Large intestine (tissue), 3 donors: ENCODE measurements around the gene LIMCH1. TPM values are rescaled to one million over a fixed set of nuclear protein-coding genes. Genes with fewer than 3 reads are reported as not detected.

Experiments used
- DNase-seq, 2 donors: peaks; one replicate each; pipeline versions ENCODE4 v3.0.0 to v3.0.0-alpha.2; 2013
- H3K27ac ChIP-seq: one replicate; pipeline ENCODE4 v1.5.1; 2013; ENCODE audit warnings: low read length
- H3K27me3 ChIP-seq: 2 replicates; pipeline ENCODE4 v1.6.1; 2013; ENCODE audit warnings: low read length; ENCODE audit not compliant: control insufficient read depth, insufficient read depth
- H3K36me3 ChIP-seq: 2 replicates; pipeline ENCODE4 v1.6.1; 2013; ENCODE audit warnings: low read length; ENCODE audit not compliant: control insufficient read depth, insufficient read depth
- H3K4me1 ChIP-seq: one replicate; pipeline ENCODE4 v1.6.1; 2013; ENCODE audit warnings: low read length; ENCODE audit not compliant: control insufficient read depth, insufficient read depth
- H3K4me3 ChIP-seq: one replicate; pipeline ENCODE4 v1.5.1; 2013; ENCODE audit warnings: low read length
- H3K9me3 ChIP-seq: one replicate; pipeline ENCODE4 v1.6.1; 2013; ENCODE audit warnings: mild to moderate bottlenecking, low read depth, low read length, moderate library complexity; ENCODE audit not compliant: control insufficient read depth
- WGBS: methylation state at CpG from one replicate; pipeline ENCODE4 v1.1.5; 2013; ENCODE audit warnings: low lambda C conversion rate; ENCODE audit not compliant: insufficient coverage; 5-methylcytosine and 5-hydroxymethylcytosine counted together
- polyA plus RNA-seq: library from polyadenylated mRNA; unstranded; fragments of 120-200 nt; gene quantifications from one replicate; pipeline ENCODE4 v1.2.1, GENCODE V29; 2013

The LIMCH1 gene
- polyA plus RNA-seq, 1 donor: 18.6 TPM

DNA sequence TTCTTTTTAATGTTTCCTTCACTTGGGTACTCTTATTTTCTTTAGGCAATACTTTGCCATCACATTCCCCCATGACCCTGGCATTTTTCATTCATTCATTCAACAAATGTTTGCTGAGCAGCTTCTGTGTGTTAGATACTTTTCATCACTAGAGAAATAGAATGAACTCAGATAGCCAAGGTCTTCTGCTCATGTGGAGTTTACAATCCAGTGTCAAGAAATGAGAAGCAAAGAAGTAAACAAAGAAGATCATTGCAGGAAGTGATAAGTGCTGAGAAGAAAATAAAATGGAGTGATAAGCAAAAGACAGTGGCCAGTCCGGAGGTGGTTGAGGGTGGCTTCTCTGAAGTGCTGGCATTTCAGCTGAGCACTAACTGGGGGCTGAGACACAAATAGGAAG lies 63.1 kb downstream of the LIMCH1 start:
- no CpG with 5 or more reads among the region's 1 CpG for WGBS

DNA sequence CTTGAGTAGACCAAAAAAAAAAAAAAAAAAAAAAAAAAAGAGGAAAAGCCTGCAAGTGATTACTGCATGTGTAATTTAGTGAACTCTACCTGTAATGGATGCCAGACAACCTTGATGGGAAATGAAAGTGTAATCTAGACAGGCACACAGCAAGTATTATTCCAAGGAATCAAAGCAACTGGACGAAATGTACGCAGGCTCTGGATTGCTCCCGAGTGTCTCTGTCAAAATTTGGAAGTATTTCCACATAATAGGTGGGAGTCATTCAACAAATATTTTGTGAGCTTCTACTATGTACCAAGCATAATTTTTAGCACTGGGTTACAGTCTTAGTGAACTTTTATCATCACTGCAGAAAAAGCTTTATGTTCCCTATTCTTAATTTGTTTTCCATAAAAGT lies 64.2 kb downstream of the LIMCH1 start:
- H3K4me3 ChIP-seq: no peak overlapping the region
- no peaks in the 10 kb centered on the region for H3K27me3 ChIP-seq
- no peak overlapping the region for H3K27ac ChIP-seq
- no peaks in the 10 kb centered on the region for H3K36me3 ChIP-seq
- 80% methylated on average over 1 of the region's 3 CpGs for WGBS
- H3K9me3 ChIP-seq: no peaks in the 10 kb centered on the region
- H3K4me1 ChIP-seq: no peaks in the 10 kb centered on the region
- no peak for DNase-seq

More for the DNA sequence above, 63.1 kb downstream of the LIMCH1 start:
- no peaks in the 10 kb centered on the region for H3K27me3 ChIP-seq
- DNase-seq: no peak
- no peaks in the 10 kb centered on the region for H3K36me3 ChIP-seq
- H3K4me1 ChIP-seq: no peaks in the 10 kb centered on the region
- H3K9me3 ChIP-seq: no peaks in the 10 kb centered on the region
- H3K4me3 ChIP-seq: no peak overlapping the region
- H3K27ac ChIP-seq: no peak overlapping the region

DNA sequence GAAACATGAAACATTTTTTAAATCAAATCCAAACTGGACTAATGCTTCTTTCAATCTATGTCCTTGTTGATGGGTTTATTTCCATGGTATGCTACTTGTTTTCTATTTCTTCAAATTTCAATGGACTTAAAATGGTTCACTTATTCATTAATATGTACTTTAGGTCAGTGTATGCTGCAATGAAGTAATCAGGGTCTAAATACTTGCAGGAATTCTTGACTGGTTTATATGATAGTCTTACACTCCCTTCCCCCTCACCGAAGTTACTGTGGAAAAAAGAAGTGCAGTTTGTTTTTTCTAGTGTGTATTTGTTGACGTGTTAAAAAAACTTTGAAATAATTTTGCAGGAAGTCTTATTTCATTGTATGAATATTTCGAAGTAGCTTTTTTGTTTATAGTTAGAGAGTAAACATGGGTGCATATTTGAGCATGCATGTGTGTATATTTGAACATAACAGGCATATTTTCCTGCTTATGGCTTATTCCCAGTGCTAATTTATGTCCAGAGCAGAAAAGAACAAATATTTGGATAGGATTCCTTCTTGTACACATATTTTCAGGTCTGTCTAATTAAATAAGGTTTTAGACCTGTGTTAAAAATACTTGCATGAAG lies 65.0 kb downstream of the LIMCH1 start:
- H3K36me3 ChIP-seq: no peaks in the 10 kb centered on the region
- no peak for DNase-seq
- no peaks in the 10 kb centered on the region for H3K4me1 ChIP-seq
- H3K4me3 ChIP-seq: no peak overlapping the region
- no peaks in the 10 kb centered on the region for H3K27me3 ChIP-seq
- H3K9me3 ChIP-seq: no peaks in the 10 kb centered on the region
- 40% methylated on average over 1 of the region's 3 CpGs for WGBS
- no peak overlapping the region for H3K27ac ChIP-seq

DNA sequence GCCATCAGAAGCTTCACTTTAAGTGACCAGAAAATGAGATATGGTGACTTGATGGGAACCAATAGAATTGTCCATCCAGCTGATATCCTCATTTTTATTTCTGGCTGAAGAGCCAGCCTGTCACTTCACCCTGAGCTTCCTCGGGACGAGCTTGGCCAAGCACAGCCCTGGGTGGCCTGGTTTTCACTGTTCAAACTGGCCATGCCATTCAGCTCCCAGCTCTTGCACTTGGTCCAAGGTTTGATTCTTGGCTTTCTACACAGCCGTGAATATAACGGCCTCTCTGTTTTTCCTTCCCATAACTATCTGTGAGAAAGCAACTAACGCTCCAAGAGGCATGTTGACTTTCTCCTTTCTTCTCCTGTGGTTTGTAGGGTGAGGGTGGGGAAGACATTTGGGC lies 71.9 kb downstream of the LIMCH1 start:
- no peak for DNase-seq
- Histone ChIP-seq H3K9me3 (no peaks in the 10 kb centered on the region), H3K27me3 (peaks cover 9% of the 10 kb centered on the region), H3K4me1 (no peaks in the 10 kb centered on the region), H3K36me3 (no peaks in the 10 kb centered on the region), H3K4me3 (no peak overlapping the region), H3K27ac (no peak overlapping the region)
- WGBS: no CpG with 5 or more reads among the region's 5 CpGs

DNA sequence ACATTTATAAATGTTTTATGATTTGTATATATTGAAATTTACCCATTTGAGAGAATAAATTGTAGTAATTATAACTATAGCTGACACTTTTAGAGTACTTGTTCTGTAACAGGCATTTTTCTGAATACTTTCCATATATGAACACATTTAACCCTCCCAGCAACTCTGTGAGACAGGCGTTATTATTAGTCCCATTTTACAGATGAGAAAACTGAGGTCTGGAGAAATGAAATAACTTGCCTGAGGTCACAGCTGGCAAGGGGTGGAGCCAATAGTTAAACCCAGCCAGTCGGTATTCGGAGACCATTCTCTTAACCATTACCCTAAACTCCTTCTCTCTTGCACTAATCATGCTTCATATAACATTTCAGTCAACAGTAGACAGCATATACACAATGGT lies 72.5 kb downstream of the LIMCH1 start:
- Histone ChIP-seq H3K9me3 (no peaks in the 10 kb centered on the region), H3K27me3 (peaks cover 9% of the 10 kb centered on the region), H3K36me3 (no peaks in the 10 kb centered on the region), H3K27ac (no peak overlapping the region), H3K4me3 (no peak overlapping the region), H3K4me1 (no peaks in the 10 kb centered on the region)
- no peak for DNase-seq
- 94% methylated on average over 2 of the region's 3 CpGs for WGBS

DNA sequence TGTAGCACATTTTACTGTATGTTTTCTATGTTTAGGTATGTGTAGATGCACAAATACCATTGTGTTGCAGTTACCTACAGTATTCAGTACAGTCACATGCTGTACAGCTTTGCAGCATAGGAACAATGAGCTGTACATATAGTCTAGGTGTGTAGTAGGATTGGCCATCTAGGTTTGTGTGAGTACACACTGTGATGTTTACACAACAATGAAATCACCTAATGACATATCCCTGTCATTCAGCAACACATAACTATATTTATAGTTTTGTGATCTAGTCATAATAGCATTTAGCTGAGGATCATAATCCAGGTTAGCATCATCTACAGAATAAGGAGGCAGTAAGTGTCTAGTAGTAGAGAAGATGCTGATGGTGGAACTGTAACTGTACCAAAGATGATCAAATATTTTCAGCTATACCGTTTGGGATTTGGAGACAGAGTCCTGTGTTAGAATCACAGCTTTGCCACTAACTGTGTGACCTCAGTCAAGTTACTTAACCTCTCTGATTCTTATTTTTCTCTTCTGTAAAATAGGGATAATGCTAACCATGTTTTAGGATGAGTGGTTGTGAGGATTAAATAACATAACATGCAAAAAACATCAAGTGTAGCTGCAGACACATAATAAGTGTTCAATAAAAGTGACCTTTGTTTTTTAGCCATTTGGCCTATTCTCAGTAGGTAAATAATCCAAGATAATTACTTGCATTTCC lies 73.3 kb downstream of the LIMCH1 start:
- Histone ChIP-seq H3K4me3 (no peak overlapping the region), H3K36me3 (no peaks in the 10 kb centered on the region), H3K27ac (no peak overlapping the region), H3K4me1 (no peaks in the 10 kb centered on the region), H3K27me3 (peaks cover 9% of the 10 kb centered on the region), H3K9me3 (no peaks in the 10 kb centered on the region)
- no peak for DNase-seq
- WGBS: no CpG with 5 or more reads among the region's 1 CpG

DNA sequence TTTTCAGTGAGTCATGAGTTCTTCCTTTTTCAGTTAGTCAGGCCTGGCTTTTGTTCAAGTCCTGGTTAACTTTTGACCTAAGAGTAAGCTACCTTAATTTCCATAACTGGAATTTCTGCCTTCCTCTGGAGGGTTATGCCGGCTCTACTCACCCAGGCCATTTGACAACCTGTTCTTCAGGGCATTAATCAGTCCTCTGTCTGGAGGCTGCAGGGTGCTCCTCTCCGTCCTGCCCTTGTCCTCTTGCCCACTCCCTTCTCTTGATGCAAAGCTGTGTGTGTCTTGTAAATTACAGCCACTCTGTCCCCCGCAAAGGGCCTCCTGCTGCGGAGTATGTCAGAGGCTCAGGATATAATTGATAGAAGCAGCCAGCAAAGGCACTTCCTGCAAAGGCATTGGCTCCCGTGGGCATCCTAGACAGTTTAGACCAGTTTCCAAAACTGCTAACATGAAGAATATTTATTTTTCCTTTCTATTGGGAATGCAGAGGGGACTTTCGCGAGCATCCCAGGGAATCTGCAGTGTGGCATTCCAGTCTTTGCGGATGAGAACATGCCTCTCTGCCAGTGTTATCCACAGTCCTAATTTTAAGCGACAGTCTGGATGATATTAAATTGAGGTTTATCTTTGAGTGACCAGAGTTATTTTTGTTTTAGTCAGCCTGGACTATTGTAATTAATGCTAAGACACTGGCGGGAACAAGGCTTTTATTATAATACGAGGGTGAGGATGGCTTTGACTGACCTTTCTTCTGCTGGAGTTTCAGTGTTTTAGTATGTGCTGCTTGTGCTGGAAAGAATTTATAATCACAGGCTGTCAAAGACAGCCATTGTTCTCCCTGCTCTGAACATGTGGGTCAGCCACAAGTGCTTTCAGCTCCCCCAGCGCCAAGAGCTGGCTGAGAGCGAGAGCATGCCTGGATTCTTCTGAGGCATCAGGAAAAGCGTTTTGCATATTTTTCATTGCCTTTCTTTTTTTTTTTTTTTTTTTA lies 74.2 kb downstream of the LIMCH1 start:
- peaks cover 9% of the 10 kb centered on the region for H3K27me3 ChIP-seq
- DNase-seq: peak; percentile 15 to 27
- no peaks in the 10 kb centered on the region for H3K9me3 ChIP-seq
- no peaks in the 10 kb centered on the region for H3K36me3 ChIP-seq
- peak overlapping the region; percentile 29 for H3K27ac ChIP-seq
- WGBS: 12% methylated on average over 3 of the region's 14 CpGs
- no peaks in the 10 kb centered on the region for H3K4me1 ChIP-seq
- H3K4me3 ChIP-seq: no peak overlapping the region

DNA sequence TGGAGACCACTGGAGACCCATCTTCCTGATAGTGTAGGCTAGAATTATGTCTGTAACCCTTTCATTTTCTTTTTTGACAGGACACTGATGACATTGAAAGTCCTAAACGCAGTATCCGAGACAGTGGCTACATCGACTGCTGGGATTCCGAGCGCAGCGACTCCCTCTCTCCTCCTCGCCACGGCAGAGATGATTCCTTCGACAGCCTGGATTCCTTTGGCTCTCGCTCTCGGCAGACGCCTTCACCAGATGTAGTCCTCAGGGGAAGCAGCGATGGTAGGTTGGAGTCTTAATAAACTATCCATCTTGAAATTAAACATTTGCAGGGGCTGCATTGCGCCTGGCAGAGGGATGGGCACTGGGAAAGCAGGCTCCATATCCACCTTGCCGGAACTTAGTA lies 75.4 kb downstream of the LIMCH1 start:
- DNase-seq: no peak
- no peaks in the 10 kb centered on the region for H3K4me1 ChIP-seq
- WGBS: no CpG with 5 or more reads among the region's 15 CpGs
- H3K27me3 ChIP-seq: peaks cover 9% of the 10 kb centered on the region
- no peaks in the 10 kb centered on the region for H3K9me3 ChIP-seq
- H3K27ac ChIP-seq: peak overlapping the region; percentile 29
- H3K4me3 ChIP-seq: peak overlapping the region; percentile 9
- H3K36me3 ChIP-seq: no peaks in the 10 kb centered on the region

DNA sequence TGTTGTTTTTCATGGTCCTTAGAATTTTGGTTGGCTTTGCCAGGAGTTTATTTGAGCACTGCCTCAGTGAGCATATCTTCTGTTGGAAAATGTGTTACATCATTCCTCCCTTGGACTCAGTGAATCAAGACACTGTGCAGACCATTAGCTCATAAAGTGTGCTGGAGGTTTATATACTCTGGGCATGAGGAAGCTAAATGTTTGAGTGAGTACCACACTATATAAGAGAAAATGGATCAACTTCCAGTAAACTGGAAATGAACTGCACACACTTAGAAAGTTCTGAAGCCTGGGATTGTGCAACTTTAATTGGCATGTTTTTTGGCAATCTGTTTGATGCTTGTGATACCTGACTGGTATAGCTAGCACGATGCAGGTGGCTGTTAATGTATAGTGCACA lies 75.9 kb downstream of the LIMCH1 start:
- no peaks in the 10 kb centered on the region for H3K4me1 ChIP-seq
- H3K9me3 ChIP-seq: no peaks in the 10 kb centered on the region
- H3K36me3 ChIP-seq: no peaks in the 10 kb centered on the region
- WGBS: no CpG with 5 or more reads among the region's 1 CpG
- peak overlapping the region; percentile 9 for H3K4me3 ChIP-seq
- H3K27ac ChIP-seq: no peak overlapping the region
- H3K27me3 ChIP-seq: peaks cover 9% of the 10 kb centered on the region
- DNase-seq: no peak

DNA sequence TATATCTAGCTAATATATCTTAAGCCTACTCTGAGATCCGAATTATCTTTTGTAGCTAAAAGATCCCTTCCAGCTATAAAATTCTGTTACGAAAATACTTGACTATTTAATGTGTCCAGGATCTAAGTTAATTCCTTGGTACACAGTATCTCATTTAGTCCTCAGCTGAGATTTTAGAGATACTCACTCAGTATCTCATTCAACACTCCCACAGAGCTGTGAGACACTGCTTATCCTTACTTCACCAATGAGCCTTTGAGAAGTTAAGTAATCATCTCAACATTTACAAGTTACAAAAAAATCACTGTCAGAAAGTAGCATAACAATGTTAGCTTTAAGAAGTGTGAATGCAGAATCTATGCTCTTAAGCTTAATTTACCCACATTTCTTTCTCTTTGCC lies 76.6 kb downstream of the LIMCH1 start:
- H3K27ac ChIP-seq: no peak overlapping the region
- no peaks in the 10 kb centered on the region for H3K36me3 ChIP-seq
- H3K4me1 ChIP-seq: no peaks in the 10 kb centered on the region
- no peak for DNase-seq
- H3K9me3 ChIP-seq: no peaks in the 10 kb centered on the region
- H3K27me3 ChIP-seq: peaks cover 9% of the 10 kb centered on the region
- H3K4me3 ChIP-seq: no peak overlapping the region
- no CpG with 5 or more reads among the region's 2 CpGs for WGBS
